Upper lobe of right lung (tissue), 1 donor: ENCODE data around the gene NBAS. TPM values are rescaled to one million over a fixed set of nuclear protein-coding genes. Genes with fewer than 3 reads are reported as not detected.
"Not testable (repeated sequence)": the region's sequence is repeated elsewhere in the genome, so short reads cannot be mapped to it uniquely, and the experiment has no call there.

Source experiments
- ATAC-seq: fragments of 200-7000 bp; cut with Tn5 transposase; one replicate; pipeline ENCODE4 v1.9.1; 2020; ENCODE audit warnings: mild to moderate bottlenecking, moderate library complexity
- DNase-seq: peaks from one replicate; pipeline ENCODE4 v3.0.0-alpha.2; 2020
- H3K27ac ChIP-seq: fragments of 200-600 bp; one replicate; pipeline ENCODE4 v1.8.0; 2022
- H3K27me3 ChIP-seq: fragments of 200-600 bp; one replicate; pipeline ENCODE4 v1.8.0; 2022; ENCODE audit warnings: mild to moderate bottlenecking
- H3K36me3 ChIP-seq: fragments of 200-600 bp; one replicate; pipeline ENCODE4 v1.8.0; 2022
- H3K4me1 ChIP-seq: fragments of 200-600 bp; one replicate; pipeline ENCODE4 v1.8.0; 2022
- H3K4me3 ChIP-seq: fragments of 200-600 bp; one replicate; pipeline ENCODE4 v1.8.0; 2022; ENCODE audit warnings: mild to moderate bottlenecking
- H3K9me3 ChIP-seq: fragments of 200-600 bp; one replicate; pipeline ENCODE4 v1.8.0; 2022
- intact Hi-C: fragments of 100-400 bp; cut with DNase I; formaldehyde crosslinking; loops from one replicate; pipeline ENCODE4 v1.11.0; 2022
- total RNA-seq: library from RNA; stranded (reverse); fragmentation: NEBNext Ultra II Directional; extraction: Animal tissue kit (Norgen Biotek cat#: 25700); gene quantifications from one replicate; pipeline ENCODE4 v1.2.1, GENCODE V29; 2021
- TF ChIP-seq, protein P1 (sequence below): fragments of 200-600 bp; IDR thresholded peaks from one replicate; pipeline ENCODE4 v1.8.0; 2022; ENCODE audit warnings: antibody characterized with exemption
- donor health status: DM: no; HTN: yes; CAD: no; lungs with severe emphysema.

Gene NBAS
- total RNA-seq, 1 donor from 2014 or later, result 38.8 TPM

DNA sequence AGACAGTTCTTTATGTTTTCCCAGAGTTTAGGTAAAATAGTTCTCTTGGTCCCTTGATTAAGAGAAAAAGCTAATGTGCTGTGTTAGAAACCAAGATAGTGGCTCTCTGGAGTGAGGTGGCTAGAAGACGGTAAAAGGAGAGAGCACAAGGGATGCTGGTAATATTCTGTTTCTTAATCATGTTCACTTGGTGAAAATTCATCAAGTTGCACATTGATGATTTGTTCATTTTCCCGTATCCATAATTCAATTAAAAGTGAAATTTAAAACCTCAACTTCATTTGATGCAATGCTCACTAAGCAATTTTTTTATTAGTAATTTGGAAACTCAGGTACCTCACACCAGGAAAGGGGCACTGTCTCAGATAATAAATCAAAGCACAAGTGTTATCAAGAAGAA is 113.8 kb downstream of the NBAS start:
- ATAC-seq (no peak), DNase-seq (no peak)
- no peak overlapping the region for H3K4me3 ChIP-seq
- no peaks in the 10 kb centered on the region for H3K36me3 ChIP-seq
- intact Hi-C loops, result no loop called here
- H3K4me1 ChIP-seq, result no peaks in the 10 kb centered on the region
- peaks cover 10% of the 10 kb centered on the region for H3K9me3 ChIP-seq
- no peaks in the 10 kb centered on the region for H3K27me3 ChIP-seq
- TF ChIP-seq, protein P1, sequence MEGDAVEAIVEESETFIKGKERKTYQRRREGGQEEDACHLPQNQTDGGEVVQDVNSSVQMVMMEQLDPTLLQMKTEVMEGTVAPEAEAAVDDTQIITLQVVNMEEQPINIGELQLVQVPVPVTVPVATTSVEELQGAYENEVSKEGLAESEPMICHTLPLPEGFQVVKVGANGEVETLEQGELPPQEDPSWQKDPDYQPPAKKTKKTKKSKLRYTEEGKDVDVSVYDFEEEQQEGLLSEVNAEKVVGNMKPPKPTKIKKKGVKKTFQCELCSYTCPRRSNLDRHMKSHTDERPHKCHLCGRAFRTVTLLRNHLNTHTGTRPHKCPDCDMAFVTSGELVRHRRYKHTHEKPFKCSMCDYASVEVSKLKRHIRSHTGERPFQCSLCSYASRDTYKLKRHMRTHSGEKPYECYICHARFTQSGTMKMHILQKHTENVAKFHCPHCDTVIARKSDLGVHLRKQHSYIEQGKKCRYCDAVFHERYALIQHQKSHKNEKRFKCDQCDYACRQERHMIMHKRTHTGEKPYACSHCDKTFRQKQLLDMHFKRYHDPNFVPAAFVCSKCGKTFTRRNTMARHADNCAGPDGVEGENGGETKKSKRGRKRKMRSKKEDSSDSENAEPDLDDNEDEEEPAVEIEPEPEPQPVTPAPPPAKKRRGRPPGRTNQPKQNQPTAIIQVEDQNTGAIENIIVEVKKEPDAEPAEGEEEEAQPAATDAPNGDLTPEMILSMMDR, result no peak
- H3K27ac ChIP-seq, result no peak overlapping the region

DNA sequence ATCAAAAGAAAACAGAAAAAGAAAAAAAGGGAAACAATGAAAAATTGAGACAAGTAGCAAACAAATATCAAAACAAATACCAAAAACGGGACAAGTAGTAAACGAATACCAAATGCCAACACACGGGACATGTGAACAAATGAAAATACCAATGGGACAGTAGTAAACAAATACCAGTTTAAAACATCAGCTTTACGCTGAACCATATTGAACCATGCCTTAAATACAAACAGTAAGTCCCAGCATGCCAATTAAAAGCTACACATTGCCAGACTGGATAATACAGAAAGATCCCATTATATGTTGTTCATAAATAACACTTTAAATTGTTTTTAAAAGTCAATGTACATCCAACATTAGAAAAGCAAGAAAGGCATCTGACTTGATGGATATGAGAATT is 114.2 kb downstream of the NBAS start:
- Histone ChIP-seq H3K27ac (no peak overlapping the region), H3K4me1 (no peaks in the 10 kb centered on the region), H3K9me3 (peaks cover 10% of the 10 kb centered on the region), H3K4me3 (no peak overlapping the region), H3K27me3 (no peaks in the 10 kb centered on the region), H3K36me3 (no peaks in the 10 kb centered on the region)
- intact Hi-C loops, result no loop called here
- ATAC-seq, result no peak
- no peak for DNase-seq
- TF ChIP-seq, protein P1, result no peak

DNA sequence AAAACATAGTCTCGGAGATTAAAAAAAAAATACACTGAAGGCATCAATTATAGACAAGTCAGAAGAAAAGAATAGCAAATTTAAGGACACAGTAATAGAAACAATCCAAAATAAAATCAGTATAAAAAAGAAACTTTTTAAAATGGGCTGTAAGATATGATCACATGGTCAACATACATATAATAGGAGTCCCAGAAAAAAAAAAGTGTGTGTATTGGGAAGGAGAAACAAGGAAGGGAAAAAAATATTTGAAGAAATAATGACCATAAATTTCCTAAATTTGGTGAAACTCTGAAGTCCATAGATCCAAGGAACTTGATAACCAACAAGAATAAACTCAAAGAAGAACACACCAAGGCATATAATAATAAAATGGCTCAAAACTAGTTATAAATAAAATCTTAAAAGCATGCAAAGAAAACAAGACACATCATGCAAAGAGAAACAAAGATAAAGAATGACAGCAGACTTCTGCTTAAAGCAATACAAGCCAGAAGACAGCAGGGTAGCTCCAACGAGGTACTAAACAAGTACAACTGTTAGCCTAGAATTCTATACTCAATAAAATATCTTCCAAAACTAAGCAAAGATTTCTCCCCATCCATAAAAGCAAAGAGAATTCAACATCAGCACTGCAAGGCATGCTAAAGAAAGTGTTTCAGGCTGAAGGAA is 115.1 kb downstream of the NBAS start:
- H3K4me1 ChIP-seq, result no peaks in the 10 kb centered on the region
- H3K27ac ChIP-seq, result no peak overlapping the region
- peaks cover 10% of the 10 kb centered on the region for H3K9me3 ChIP-seq
- ATAC-seq (no peak), DNase-seq (no peak)
- no peaks in the 10 kb centered on the region for H3K27me3 ChIP-seq
- TF ChIP-seq, protein P1, result no peak
- H3K4me3 ChIP-seq, result no peak overlapping the region
- no peaks in the 10 kb centered on the region for H3K36me3 ChIP-seq
- intact Hi-C loops, result no loop called here

DNA sequence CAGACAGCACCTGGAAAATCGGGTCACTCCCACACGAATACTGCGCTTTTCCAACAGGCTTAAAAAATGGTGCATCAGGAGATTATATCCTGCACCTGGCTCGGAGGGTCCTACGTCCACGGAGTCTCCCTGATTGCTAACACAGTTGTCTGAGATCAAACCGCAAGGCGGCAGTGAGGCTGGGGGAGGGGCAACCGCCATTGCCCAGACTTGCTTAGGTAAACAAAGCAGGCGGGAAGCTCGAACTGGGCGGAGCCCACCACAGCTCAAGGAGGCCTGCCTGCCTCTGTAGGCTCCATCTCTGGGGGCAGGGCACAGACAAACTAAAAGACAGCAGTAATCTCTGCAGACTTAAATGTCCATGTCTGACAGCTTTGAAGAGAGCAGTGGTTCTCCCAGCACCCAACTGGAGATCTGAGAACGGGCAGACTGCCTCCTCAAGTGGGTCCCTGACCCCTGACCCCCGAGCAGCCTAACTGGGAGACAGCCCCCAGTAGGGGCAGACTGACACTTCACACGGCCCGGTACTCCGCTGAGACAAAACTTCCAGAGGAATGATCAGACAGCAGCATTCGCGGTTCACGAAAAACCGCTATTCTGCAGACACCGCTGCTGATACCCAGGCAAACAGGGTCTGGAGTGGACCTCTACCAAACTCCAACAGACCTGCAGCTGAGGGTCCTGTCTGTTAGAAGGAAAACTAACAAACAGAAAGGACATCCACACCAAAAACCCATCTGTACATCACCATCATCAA is 121.2 kb downstream of the NBAS start:
- H3K4me3 ChIP-seq, H3K36me3 ChIP-seq, ATAC-seq, DNase-seq, H3K27ac ChIP-seq, H3K4me1 ChIP-seq, H3K27me3 ChIP-seq, intact Hi-C loops, H3K9me3 ChIP-seq: not testable (repeated sequence)

DNA sequence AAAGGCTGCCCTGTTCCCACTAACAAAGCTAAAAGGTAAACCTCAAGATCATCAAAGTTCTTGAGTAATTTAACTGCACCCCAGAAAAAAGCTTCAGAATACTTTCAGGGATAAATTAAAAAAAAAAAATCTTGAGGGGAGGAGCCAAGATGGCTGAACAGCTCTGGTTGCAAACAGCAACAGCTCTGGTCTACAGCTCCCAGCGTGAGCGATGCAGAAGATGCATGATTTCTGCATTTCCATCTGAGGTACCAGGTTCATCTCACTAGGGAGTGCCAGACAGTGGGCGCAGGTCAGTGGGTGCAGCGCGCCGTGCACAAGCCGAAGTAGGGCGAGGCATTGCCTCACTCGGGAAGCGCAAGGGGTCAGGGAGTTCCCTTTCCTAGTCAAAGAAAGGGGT is 121.8 kb downstream of the NBAS start:
- DNase-seq, H3K4me1 ChIP-seq, ATAC-seq, H3K36me3 ChIP-seq, H3K9me3 ChIP-seq, H3K4me3 ChIP-seq, H3K27me3 ChIP-seq, H3K27ac ChIP-seq, intact Hi-C loops: not testable (repeated sequence)

DNA sequence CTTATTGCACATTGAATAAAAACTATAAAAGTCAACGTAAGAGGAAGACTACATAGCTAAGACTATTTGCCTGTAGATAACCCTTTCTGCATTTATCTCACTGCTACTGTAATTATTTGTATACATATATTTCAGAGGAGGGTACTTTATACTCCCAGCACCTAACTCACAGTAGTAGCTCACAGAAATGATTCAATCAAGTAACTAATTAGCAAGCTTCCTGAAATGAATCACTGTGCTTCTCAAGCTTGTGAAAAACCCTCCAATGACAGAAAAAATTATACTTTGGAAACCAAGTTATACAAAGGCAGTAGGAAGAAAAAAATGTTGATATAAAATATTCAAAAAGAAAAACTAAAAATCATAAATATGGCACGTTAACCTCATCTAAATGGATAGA is 124.9 kb downstream of the NBAS start:
- H3K27me3 ChIP-seq, result no peaks in the 10 kb centered on the region
- no peak for DNase-seq
- H3K4me3 ChIP-seq, result no peak overlapping the region
- intact Hi-C loops, result no loop called here
- no peaks in the 10 kb centered on the region for H3K9me3 ChIP-seq
- no peaks in the 10 kb centered on the region for H3K4me1 ChIP-seq
- no peak for ATAC-seq
- no peaks in the 10 kb centered on the region for H3K36me3 ChIP-seq
- TF ChIP-seq, protein P1, result no peak
- no peak overlapping the region for H3K27ac ChIP-seq
